HG02970 (cell line): ENCODE measurements around the gene MPZL1.

Source experiments
- ATAC-seq: cut with Tn5 transposase; IDR thresholded peaks from one replicate; pipeline ENCODE4 v1.9.1; 2021; ENCODE audit warnings: mild to moderate bottlenecking, moderate library complexity, moderate number of reproducible peaks; ENCODE audit not compliant: unreplicated experiment, low FRiP score

Gene MPZL1

GRCh38 chr1:167721617-167722151, at the start of gene MPZL1:
Gene MPZL1, plus strand, starts transcription at chr1:167721982. Its CDS starts 170 bp downstream, at chr1:167722152.
- ATAC-seq, result peak; percentile 90

GRCh38 chr1:167672831-167673230, 49.0 kb upstream of the MPZL1 start:
- ATAC-seq, result no peak

GRCh38 chr1:167673265-167673664, 48.5 kb upstream of the MPZL1 start:
- ATAC-seq, result no peak

GRCh38 chr1:167674156-167674555, 47.6 kb upstream of the MPZL1 start:
- ATAC-seq, result no peak

GRCh38 chr1:167675440-167675839, 46.3 kb upstream of the MPZL1 start:
- no peak for ATAC-seq

GRCh38 chr1:167676205-167676915, 45.4 kb upstream of the MPZL1 start:
- ATAC-seq, result no peak

- ATAC-seq, result no peak
Observed at GRCh38 chr1:167676916-167677848, 44.6 kb upstream of the MPZL1 start.

- no peak for ATAC-seq
Observed at GRCh38 chr1:167678422-167678821, 43.4 kb upstream of the MPZL1 start.

- no peak for ATAC-seq
Observed at GRCh38 chr1:167678838-167679237, 42.9 kb upstream of the MPZL1 start.

- ATAC-seq, result no peak
Observed at GRCh38 chr1:167679714-167680113, 42.1 kb upstream of the MPZL1 start.

- no peak for ATAC-seq
Observed at GRCh38 chr1:167681024-167681423, 40.8 kb upstream of the MPZL1 start.

GRCh38 chr1:167681451-167682098, 40.2 kb upstream of the MPZL1 start:
- ATAC-seq, result no peak

- ATAC-seq, result no peak
Observed at GRCh38 chr1:167683226-167683625, 38.6 kb upstream of the MPZL1 start.

GRCh38 chr1:167683641-167684502, 37.9 kb upstream of the MPZL1 start:
- ATAC-seq, result no peak

GRCh38 chr1:167685844-167686243, 35.9 kb upstream of the MPZL1 start:
- ATAC-seq, result no peak

- ATAC-seq, result no peak
Observed at GRCh38 chr1:167687919-167688519, 33.8 kb upstream of the MPZL1 start.

GRCh38 chr1:167689567-167689920, 32.2 kb upstream of the MPZL1 start:
- no peak for ATAC-seq

- ATAC-seq, result no peak
Observed at GRCh38 chr1:167690053-167690452, 31.7 kb upstream of the MPZL1 start.

GRCh38 chr1:167693425-167694045, 28.2 kb upstream of the MPZL1 start:
- ATAC-seq, result no peak
